Cardiac septum (tissue), 1 donor: ENCODE measurements around the gene C16orf54. TPM values are rescaled to one million over a fixed set of nuclear protein-coding genes. Genes with fewer than 3 reads are reported as not detected.
"Not testable (repeated sequence)": the region's sequence is repeated elsewhere in the genome, so short reads cannot be mapped to it uniquely, and the experiment has no call there.

Experiments used
- DNase-seq: peaks from one replicate; pipeline ENCODE4 v3.0.0-alpha.2; 2020; ENCODE audit warnings: low spot score
- intact Hi-C: fragments of 100-400 bp; cut with DNase I; formaldehyde crosslinking; loops from one replicate; pipeline ENCODE4 v1.14.0; 2022
- long read RNA-seq: library from polyadenylated mRNA; unstranded; transcript quantifications from one replicate; pipeline ENCODE4 v2.0.0, GENCODE V29; 2021
- total RNA-seq: library from RNA; stranded (reverse); fragmentation: NEBNext Ultra II Directional; extraction: Animal tissue kit (Norgen Biotek cat#: 25700); gene quantifications from one replicate; pipeline ENCODE4 v1.2.1, GENCODE V29; 2021
- donor health status: DM: no; HTN: no; CAD: no.

Gene C16orf54, protein sequence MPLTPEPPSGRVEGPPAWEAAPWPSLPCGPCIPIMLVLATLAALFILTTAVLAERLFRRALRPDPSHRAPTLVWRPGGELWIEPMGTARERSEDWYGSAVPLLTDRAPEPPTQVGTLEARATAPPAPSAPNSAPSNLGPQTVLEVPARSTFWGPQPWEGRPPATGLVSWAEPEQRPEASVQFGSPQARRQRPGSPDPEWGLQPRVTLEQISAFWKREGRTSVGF
- total RNA-seq = 0.94 TPM
- long read RNA-seq = 0 reads

DNA sequence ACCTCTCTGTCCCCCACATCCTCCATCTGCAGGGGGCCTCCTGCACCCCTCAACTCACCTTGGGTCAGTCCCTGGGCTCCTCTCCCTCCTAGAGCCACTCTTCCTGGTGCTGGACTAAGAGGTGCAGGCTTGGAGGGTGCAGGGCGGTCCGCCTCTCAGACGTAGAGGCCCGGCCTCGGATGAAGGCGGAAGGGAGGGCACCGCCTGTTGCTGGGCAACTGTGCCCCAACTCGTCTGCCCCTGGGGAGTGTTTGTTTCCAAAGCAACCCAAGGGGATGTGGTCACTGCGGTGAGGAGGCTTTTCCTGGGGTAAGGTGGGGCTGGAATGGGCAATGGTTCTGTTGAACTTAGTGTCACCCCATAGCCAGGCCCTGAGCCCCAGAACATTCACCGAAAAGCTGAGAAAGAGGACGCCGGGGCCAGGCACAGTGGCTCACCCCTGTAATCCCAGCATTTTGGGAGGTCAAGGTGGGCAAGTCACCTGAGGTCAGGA is at the start of gene C16orf54:
Gene C16orf54 (minus strand): TSS at position 138 of the 493 bp plus-strand sequence. CDS start 1,039 bp downstream, outside the sequence.
- DNase-seq = peak; percentile 96
- intact Hi-C loops = no loop called here

DNA sequence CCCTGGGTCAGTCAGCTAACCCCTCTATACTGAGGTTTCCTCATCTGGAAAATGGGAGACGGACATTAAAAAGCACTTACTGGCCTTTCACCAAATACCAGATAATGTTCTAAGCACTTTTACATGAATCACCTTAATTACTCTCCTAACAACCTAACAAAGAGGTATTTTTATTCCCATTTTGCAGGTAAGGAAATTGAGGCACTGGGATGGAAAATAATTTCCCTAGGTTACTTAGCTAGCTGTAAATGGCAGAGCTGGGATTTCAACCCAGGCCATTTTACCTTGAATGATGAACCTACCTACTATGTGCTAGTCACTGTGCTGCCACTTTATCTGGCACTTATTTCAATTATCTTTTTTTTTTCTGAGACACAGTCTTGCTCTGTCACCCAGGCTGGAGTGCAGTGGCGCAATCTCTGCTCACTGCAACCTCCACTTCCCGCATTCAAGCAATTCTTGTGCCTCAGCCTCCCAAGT is 48.5 kb upstream of the C16orf54 start:
- no peak for DNase-seq
- intact Hi-C loops = no loop called here

DNA sequence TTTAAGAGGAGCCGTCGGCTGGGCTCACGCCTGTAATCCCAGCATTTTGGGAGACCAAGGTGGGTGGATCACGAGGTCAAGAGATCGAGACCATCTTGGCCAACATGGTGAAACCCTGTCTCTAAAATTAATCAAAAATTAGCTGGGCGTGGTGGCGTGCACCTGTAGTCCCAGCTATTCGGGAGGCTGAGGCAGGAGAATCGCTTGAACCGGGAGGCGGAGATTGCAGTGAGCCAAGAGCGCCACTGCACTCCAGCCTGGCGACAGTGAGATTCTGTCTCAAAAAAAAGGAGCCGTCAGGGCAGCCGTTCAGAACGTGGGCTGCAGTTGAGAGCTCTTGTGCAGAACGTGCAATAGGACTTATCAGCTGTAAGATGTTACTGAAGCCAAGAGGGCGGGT is 47.4 kb upstream of the C16orf54 start:
- intact Hi-C loops = not testable (repeated sequence)
- peak; percentile 7 for DNase-seq

DNA sequence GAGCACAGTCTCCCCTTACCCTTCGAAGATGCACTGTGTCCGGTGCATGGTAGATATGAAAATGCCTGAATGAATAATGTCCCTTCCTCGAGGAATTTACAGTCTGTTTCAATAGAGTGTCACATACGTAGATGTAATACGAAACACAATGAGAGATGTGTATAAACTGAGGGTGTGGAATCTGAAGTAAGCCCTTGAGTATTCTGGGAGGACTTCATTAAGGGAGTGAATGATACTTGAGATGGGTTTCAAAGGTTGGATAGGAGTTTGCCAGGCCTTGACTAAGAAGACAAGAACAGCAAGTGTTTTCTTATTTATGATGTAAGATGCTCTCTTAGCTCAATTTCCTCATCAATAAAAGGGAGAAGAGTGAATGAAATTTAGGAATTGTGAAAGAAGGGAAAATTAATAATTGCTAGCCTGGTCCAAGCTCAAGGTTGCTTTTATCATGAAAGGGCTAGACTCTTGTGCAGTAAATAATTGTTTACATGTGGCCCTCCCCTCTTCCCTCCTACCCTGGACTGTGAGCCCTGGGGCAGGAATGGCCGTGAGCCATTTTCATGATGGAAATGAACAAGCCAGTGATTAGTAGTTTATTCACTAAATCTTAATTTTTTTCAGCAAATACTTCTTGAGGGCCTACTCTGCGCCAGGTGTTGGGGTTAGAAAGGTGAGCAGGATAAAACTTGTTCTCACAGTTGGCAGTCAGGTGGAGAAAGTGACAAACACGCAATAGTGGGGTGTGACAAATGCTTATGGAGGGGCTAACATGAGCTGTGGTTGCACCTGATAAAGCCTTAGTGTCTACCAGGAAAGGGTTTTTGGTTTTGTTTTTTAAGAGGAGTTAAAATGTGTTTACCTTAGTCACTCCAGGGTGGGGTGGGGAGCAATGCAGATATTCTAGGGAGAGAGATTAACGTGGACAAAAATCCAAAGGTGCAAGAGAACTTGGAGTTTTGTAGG is 46.3 kb upstream of the C16orf54 start:
- intact Hi-C loops = no loop called here
- no peak for DNase-seq

DNA sequence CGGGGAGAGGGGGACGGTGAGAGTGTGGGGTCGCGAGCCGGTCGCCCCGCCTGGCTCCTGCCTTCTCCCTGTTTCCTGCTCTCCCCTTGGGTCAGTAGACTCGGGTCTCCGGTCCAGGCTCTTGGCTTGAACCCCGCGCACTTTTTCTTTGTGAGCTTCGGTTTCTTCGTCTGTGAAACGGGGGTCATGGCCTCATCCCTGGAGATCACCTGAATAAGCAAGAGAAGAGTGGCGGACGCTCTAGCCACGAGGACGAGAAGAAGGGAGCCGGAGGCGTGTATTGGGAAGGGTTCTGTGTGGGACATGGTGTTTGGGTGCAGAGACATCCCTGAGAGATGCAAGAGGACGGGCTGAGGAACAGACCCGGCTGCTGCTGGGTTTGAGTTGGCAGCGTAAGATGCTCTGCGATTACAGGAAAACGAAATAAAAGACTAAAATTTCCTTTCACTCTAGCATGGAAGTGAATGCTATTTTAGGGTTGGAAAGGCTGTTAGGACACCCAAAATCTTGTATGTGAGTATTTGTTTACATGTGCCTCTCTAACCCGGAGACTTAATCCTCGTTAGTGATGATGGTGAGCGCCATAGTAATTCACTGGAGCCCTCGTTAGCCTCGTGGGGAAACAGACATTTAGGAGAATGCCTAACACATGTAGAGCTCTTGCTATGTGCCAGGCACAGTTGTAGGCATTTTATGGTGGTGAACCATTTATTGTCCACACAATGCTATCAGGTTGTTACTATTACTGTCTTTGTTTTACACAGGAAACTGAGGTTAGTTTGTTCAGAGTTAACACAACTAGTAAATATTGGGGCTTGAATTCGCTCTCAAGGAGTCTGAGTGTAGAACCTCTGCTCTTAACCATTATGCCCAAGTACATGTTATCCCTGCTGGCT is 45.4 kb upstream of the C16orf54 start:
- intact Hi-C loops = loop anchor here (1.0 kb wide), 3 partner anchors 14 to 72 kb away; partner anchors contain the start of gene CDIPT
- no peak for DNase-seq

DNA sequence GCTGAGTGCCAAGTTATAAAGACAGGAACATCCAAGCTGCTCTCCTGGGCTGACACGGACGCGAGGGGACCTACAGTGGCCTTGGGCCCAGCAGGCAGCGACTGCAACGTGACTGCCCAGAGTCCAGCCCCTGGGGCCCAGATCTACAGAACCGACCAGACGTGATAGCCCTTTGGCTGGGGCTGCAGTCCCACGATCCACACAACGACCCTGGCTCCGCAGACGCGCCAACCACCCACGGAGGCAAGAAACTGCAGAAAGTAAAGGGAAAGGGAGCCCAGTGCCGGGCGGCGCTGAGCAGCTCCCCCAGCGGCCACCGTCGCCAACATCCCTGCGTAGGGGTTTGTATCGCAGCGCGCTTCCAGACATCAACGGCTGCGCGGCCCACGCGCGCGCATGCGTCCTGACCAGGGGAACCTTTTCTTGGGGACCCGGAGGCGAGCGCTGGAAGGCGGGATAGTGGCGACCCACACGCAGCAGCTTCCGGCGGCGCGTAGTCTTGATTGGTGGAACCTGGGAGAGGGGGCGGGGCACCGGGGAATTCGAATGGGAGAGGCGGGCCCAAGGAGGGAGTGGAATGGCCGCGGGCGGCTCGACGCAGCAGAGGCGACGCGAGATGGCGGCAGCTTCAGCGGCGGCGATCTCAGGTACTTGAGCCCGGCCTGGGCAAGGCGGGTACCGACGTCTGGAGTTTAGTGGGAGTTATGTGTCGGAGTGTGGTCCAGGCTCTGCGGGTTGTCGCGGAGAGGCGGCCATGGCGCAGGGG is 44.6 kb upstream of the C16orf54 start, which contains the start of gene KIF22:
Gene KIF22 (plus strand): TSS at position 569 of the 766 bp plus-strand sequence. CDS start 9 bp downstream, at position 578.
- intact Hi-C loops = loop anchor here (1.0 kb wide), 3 partner anchors 15 to 73 kb away; partner anchors contain the start of gene CDIPT
- DNase-seq = peak; percentile 100

DNA sequence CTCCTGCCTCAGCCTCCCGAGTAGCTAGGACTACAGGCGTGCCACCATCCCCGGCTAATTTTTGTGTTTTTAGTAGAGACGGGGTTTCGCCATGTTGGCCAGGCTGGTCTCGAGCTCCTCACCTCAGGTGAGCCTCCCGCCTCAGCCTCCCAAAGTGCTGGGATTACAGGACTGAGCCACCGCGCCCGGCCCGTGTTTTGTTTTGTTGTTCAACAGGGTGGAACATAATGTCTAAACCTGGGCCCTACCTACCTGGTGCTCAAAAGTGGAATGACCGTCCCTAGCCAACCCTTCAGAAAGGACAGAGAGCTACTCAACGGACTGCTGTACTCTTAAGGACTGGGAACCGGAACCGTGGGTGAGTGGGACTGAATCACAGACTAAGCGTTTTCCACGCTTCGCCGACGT is 44.0 kb upstream of the C16orf54 start:
- intact Hi-C loops = loop anchor here (1.0 kb wide), 3 partner anchors 16 to 74 kb away; partner anchors contain the start of gene CDIPT
- peak; percentile 74 for DNase-seq

DNA sequence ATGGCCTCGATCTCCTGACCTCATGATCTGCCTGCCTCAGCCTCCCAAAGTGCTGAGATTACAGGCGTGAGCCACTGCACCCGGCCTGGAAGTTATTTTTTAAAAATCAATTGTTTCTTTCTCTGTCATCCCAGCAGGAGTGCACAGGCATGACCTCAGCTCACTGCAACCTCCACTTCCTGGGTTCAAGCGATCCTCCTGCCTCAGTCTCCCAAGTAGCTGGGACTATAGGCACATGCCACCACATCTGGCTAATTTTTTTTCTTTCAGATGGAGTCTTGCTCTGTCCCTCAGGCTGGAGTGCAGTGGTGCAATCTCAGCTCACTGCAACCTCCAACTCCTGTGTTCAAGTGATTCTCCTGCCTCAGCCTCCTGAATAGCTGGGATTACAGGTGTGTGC is 41.4 kb upstream of the C16orf54 start:
- intact Hi-C loops, DNase-seq: not testable (repeated sequence)

DNA sequence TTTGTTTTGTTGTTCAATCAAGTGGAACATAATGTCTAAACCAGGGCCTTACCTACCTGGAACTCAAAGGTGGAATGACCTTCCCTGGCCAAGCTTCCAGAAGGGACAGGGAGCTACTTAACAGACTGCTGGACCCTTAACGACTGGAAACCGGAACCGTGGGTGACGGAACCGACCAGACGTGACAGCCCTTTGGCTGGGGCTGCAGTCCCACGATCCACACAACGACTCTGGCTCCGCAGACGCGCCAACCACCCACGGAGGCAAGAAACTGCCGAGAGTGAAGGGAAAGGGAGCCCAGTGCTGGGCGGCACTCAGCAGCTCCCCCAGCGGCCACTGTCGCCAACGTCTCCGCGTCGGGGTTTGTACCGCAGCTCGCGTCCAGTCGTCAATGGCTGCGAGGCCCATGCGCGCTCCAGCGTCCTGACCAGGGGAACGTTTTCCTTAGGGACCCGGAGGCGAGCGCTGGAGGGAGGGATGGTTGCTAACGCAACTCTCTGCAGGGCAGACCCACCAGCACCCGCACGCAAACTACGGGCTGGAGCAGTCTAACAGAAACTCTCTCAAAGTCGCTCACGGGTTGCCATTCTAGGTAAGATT is 39.2 kb upstream of the C16orf54 start:
- intact Hi-C loops = no loop called here
- DNase-seq = peak; percentile 91

DNA sequence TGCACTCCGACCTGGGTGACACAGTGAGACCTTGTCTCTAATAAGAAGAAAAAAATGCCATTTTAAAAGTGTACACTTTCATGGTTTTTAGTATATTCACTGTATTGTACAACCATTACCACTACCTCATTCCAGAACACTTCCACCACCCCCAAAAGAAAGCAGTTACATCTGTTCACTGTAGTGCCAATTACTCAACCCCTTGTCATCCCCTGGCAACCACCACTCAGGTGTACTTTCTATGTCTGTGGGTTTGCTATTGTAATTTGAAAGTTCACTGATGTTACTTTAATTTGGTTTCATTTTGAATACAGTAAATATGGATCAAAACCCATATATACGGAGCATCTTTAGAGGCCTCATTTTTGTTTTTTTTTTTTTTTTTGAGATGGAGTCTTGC is 38.4 kb upstream of the C16orf54 start:
- intact Hi-C loops = no loop called here
- DNase-seq = no peak

DNA sequence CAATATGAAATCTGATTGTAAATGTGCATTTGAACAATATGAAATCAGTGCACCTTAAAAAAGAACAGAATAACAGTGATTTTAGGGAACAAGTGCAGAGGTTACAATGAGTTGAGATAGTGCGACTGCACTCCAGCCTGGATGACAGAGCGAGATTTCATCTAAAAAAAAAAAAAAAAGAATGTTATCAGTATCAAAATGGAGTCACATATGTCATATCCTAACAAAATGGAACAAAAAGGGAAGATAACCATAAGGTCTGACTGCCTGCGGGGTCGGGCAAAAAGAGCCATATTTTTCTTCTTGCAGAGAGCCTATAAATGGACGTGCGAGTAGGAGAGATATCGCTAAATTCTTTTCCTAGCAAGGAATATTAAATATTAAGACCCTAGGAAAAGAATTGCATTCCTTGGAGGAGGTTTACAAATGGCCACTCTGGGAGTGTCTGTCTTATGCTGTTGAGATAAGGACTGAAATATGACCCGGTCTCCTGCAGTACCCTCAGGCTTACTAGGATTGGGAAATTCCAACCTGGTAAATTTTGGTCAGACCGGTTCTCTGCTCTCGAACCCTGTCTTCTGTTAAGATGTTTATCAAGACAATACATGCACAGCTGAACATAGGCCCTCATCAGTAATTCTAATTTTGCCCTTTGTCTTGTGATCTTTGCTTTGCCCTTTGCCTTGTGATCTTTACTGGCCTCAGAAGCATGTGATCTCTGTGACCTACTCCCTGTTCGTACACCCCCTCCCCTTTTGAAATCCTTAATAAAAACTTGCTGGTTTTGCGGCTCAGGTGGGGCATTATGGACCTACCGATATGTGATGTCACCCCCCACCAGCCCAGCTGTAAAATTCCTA is 37.5 kb upstream of the C16orf54 start:
- intact Hi-C loops, DNase-seq: not testable (repeated sequence)

DNA sequence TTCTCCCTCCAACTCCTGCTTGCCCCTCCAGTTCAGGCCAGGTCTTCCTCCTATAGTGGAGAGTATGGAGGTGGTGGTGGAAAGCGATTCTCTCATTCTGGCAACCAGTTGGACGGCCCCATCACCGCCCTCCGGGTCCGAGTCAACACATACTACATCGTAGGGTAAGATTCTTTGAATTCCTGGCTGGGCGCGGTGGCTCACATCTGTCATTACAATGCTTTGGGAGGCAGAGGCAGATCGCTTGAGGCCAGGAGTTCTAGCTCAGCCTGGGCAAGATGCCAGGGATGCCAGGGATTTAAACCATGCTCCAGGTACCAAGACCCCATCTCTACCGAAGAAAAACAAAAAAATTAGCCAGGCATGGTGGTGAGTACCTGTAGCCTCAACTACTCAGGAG is 33.7 kb upstream of the C16orf54 start:
- intact Hi-C loops = no loop called here
- no peak for DNase-seq

DNA sequence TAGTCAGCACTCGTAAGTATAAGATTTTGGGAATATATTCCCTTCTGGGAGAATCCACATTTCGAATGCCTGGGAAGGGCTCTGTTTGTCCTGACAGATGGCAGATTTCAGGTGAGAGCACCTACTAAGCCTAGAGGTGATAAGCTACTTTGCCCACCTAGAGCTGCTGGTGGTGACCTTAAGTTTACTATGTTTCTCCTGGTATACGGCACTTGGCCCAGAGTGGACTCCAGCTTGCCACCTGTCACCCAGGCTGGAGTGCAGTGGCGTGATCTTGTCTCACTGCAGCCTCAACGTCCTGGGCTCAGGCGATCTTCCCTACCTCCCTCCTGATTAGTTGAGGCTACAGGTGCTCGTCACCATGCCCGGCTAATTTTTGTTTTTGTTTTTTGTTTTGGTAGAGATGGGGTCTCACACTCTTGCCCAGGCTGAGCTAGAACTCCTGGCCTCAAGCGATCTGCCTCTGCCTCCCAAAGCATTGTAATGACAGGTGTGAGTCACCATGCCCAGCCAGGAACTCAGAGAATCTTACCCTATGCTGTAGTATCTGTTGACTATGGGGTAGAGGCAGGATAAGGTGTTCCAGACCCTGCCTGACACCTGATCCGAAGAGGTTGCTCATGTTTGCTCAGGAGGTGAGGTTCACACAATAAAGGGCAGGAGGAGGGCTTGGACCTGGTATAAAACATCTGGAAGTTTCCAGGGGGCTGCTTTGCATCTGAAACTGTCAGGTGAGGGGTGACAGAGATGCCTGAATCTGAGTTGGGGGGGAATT is 32.0 kb upstream of the C16orf54 start, which contains the start of gene ZG16:
Gene ZG16 (plus strand): TSS at position 681 of the 775 bp plus-strand sequence. CDS start 1,011 bp downstream, outside the sequence.
- intact Hi-C loops = no loop called here
- DNase-seq = no peak

DNA sequence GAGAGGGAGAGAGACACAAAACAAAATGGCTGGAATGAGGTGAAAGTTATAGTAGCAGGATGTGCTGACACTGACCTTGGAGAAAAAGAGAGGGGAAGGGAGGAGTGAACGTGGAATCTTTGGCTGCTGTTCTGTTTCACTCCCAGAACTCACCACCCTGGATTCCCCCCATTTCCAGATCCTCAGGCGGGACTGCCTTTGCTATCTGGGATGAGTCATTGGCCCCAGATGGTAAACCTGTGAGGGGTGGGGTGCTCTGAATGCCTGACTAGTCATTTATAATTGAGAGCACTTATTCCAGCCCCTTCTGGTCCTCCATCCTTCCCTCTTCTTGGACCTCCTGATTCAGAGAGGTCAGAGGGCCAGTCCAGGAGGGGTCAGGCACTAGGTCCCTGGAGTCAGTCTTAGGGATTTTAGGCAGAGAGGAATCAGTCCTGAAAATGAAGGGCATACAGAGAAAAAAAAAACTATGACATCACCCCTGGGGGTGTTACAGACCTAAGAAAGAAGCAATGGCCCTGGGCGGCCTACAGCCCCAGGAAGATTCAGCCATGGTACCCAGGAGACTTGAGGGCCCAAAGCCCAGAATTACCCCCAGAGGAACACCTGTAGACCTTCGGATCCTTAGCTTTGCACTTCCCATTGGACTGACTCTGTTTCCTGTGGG is 30.1 kb upstream of the C16orf54 start:
- DNase-seq = no peak
- intact Hi-C loops = no loop called here

DNA sequence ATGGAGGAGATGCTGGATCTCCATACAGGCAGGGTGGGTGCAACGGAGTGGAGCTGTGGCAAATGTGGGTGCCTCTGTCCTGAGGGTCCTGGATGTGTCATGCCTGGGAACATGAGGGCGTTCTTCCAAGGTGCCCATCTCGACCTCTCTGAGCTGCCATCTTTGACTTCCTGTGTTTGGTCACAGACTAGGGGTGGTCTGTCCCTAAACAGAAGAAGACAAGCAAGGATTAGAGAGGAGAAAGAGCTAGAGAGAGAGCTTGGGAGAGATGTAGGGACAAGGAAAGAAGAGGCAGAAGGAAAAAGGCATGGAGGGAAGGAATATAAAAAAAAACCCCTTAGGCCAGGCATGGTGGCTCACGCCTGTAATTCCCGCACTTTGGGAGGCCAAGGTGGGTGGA is 28.9 kb upstream of the C16orf54 start:
- intact Hi-C loops = no loop called here
- no peak for DNase-seq

DNA sequence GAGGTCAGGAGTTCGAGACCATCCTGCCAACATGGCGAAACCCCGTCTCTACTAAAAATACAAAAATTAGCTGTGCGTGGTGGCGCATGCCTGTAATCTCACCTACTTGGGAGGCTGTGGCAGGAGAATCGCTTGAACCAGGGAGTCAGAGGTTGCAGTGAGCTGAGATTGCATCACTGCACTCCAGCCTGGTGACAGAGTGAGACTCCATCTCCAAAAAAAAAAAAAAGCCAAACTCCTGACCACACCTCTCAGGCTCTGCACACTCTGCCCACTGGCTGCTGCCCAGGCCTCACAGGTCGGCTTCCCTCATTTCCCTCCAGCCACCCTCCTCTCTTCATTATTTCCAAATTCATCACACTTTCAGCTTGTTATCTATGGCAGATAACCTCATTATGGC is 26.5 kb upstream of the C16orf54 start:
- intact Hi-C loops, DNase-seq: not testable (repeated sequence)
